GM19351 (cell line): ENCODE data around the gene ZBTB46.
"Not testable (repeated sequence)": the region's sequence is repeated elsewhere in the genome, so short reads cannot be mapped to it uniquely, and the experiment has no call there.

Source experiments
- ATAC-seq: cut with Tn5 transposase; IDR thresholded peaks from one replicate; pipeline ENCODE4 v1.9.1; 2021; ENCODE audit warnings: mild to moderate bottlenecking, moderate library complexity; ENCODE audit not compliant: unreplicated experiment

Gene ZBTB46

DNA sequence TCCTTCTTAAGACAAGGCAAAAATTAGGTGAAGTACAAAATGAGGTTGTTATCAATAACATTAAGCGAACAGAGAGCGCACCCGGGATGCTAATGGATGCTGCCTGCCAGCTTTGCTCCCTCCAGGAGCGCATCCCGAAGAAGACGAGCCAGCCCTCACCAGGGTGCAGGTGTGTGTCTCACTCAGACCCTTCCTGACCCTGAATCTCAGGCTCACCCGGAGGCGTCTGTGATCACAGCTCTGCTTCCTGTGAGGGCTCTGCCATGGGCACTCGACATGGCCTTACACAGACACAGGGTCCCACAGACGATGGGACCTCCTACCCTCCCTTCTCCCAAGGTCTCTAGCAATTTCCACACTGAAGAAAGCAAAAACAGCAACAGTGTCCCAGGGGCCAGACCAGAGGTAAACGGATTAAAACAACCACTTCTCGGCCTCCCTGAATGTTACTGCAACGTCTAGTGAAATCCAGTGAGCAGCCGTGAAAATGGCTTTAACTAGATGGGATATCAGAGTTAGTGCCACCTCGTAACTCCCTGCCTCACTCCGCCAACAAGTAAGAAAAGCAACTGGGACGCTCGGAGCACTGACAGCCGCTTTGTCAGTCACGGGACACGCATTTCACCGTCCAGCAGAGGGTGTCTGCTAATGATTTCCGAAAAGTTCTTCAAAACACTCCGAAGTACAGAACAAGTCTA lies 11.7 kb downstream of the ZBTB46 start:
- no peak for ATAC-seq

DNA sequence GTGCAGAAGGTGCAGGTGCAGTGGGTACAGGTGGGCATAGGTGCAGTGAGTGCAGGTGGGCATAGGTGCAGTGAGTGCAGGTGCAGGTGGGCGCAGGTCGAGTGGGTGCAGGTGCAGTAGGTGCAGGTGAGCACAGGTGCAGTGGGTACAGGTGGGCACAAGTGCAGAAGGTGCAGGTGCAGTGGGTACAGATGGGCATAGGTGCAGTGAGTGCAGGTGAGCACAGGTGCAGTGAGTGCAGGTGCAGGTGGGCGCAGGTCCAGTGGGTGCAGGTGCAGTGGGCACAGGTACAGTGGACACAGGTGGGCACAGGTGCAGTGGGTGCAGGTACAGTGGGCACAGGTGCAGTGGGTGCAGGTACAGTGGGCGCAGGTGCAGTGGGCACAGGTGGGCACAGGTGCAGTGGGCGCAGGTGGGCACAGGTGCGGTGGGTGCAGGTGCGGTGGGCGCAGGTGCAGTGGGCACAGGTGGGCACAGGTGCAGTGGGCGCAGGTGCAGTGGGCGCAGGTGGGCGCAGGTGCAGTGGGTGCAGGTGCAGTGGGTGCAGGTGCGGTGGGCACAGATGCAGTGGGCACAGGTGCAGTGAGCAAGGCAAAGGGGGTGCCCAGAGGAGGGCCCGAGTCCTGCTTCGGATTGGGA lies 15.3 kb downstream of the ZBTB46 start:
- no peak for ATAC-seq

GRCh38 chr20:63814891-63815614 lies 16.0 kb downstream of the ZBTB46 start:
- no peak for ATAC-seq

GRCh38 chr20:63811491-63811875 lies 19.6 kb downstream of the ZBTB46 start:
- no peak for ATAC-seq

- no peak for ATAC-seq
Observed at GRCh38 chr20:63810730-63811490, 20.2 kb downstream of the ZBTB46 start.

GRCh38 chr20:63809856-63810255 lies 21.2 kb downstream of the ZBTB46 start:
- no peak for ATAC-seq

DNA sequence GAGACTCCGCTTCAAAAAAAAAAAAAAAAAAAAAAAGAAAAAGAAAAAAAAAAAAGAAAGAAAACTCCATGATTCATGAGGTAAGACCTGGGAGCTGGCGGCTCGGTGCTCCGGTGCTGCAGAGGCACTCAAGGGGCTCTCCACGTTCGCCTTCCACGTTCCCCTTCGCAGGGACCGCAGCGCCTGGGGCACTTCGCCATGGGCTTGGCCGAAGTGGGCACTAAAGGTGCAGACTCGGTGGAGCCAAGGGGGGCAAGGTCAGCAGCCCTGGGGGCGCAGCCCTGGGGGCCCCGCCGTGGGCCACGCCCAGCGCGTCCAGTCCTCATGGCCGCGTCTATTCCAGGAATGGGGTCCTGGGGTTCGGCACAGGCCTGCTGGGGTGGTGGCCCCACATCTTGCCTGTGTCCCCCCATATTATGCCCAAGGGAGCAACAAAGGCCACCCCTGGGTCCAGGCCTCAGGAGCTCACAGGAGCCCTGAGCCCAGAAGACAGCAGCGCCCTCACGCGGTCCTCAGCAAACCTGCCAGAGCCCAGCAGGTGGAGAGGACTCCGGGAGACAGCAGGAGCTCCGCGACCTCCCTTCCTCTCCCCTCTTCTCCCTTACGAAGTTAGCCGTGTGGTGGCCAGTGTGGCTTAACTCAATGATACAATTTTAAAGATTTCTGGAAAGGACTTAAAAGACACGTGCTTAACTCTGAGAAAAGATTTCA lies 21.9 kb downstream of the ZBTB46 start:
- no peak for ATAC-seq

DNA sequence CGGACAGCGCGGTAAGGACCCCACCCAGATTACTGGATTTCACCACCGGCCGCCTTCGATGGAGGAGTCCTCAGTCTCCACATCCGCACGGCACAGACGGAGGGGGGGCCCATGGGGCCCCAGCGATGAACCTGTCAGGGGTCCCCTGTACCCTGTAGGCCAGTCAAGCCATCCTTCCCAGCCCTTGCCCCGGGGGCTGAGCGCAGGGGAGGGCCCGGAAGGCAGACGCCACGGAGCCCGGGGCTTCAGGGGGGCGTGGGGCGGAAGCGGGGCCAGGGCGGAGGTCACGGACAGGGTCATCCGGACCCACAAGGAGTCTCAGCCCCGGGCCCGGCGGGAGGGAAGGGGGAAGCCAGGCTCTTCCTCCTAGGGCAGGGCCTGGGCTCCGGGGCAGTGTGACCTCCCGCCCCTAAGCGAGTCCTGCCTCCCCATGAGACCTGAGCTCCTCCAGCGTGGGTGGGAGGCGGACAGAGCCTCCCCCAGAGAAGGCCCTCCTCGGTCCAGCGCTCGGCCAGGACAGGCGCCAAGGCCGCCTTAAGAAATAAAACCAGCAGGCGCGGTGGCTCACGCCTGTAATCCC lies 22.8 kb downstream of the ZBTB46 start:
- no peak for ATAC-seq

DNA sequence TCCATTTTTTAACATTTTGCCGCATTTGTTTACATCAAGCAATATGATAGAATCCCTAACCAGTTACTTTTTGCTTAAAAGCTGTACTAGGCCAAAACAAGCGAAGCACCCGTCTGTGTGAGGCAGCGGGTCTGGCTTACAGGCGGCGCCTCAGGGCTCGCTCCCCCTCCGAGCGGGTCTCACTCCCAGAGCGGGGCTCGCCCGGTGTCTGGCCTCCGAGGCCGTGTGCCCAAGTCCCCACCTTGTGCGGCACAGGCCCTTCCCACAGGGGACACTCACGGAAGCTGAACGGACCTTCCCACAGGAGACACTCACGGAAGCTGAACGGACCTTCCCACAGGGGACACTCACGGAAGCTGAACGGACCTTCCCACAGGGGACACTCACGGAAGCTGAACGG lies 23.4 kb downstream of the ZBTB46 start:
- no peak for ATAC-seq

DNA sequence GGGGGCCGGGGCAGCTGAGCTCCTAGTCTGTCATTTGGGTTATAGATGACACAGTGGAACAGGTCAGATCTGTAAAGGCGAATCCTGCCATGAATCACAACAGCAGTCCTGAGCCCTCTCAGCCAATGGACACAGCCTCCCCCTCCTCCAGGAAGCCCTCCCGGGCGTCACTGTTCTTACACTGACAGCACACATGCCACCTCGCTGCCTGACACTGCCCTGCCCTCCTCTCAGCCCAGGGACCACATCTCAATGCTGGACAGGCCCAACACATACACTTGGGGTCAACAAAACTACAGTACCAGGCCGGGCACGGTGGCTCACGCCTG lies 26.8 kb downstream of the ZBTB46 start:
- no peak for ATAC-seq

DNA sequence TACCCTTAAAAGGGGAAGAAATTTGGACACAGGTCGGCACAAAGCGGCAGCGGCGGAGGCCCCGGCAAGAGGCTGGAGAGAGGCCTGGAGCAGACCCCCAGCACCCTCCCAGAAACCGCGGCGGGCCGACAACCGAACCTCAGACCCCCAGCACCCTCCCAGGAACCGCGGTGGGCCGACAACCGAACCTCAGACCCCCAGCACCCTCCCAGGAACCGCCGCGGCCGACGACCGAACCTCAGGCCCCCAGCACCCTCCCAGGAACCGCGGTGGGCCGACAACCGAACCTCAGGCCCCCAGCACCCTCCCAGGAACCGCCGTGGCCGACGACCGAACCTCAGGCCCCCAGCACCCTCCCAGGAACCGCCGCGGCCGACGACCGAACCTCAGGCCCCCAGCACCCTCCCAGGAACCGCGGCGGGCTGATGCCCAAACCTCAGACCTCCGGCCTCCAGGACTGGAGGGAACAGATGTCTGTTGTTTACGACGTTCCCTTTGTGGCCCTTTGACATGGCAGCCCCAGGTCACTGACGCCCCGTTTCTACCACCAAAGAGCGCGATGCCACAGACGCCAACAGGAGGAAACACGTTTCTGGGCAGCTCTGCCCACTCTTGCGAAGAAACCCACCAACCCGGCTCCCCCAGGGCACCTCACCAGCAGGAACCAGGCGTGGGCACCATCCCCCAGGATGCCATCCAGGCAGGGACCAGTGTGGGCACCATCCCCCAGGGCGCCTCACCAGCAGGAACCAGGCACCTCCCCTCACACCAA lies 28.4 kb downstream of the ZBTB46 start:
- ATAC-seq = no peak

DNA sequence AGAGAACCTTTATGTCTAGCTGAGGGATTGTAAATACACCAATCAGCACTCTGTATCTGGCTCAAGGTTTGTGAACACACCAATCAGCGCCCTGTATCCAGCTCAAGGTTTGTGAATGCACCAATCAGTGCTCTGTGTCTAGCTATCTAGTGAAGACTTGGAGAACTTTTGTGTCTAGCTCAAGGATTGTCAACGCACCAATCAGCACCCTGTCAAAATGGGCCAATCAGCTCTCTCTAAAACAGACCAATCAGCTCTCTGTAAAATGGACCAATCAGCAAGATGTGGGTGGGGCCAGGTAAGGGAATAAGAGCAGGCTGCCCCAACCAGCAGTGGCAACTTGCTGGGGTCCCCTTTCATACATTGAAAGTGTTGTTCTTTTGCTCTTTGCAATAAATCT lies 29.9 kb downstream of the ZBTB46 start:
- not testable (repeated sequence) for ATAC-seq

DNA sequence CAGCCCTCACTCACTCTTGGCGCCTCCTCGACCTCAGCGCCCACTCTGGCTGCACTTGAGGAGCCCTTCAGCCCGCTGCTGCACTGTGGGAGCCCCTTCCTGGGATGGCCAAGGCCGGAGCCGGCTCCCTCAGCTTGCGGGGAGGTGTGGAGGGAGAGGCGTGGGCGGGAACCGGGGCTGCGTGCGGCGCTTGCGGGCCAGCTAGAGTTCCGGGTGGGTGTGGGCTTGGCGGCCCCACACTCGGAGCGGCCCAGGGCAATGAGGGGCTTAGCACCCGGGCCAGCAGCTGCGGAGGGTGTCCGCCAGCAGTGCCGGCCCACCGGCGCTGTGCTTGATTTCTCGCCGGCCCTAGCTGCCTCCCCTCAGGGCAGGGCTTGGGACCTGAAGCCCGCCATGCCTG lies 30.7 kb downstream of the ZBTB46 start:
- ATAC-seq = not testable (repeated sequence)

GRCh38 chr20:63799127-63799526 lies 31.9 kb downstream of the ZBTB46 start:
- ATAC-seq = not testable (repeated sequence)

DNA sequence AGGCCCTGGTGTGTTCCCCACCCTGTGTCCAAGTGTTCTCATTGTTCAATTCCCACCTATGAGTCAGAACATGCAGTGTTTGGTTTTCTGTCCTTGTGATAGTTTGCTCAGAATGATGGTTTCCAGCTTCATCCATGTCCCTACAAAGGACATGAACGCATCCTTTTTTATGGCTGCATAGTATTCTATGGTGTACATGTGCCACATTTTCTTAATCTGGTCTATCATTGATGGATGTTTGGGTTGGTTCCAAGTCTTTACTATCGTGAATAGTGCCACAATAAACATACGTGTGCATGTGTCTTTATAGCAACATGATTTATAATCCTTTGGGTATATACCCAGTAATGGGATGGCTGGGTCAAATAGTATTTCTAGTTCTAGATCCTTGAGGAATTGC lies 33.9 kb downstream of the ZBTB46 start:
- not testable (repeated sequence) for ATAC-seq

GRCh38 chr20:63795178-63795830 lies 35.8 kb downstream of the ZBTB46 start:
- no peak for ATAC-seq

- ATAC-seq = no peak
Observed at GRCh38 chr20:63794614-63795013, 36.5 kb downstream of the ZBTB46 start.

GRCh38 chr20:63792866-63793265 lies 38.2 kb downstream of the ZBTB46 start:
- no peak for ATAC-seq

DNA sequence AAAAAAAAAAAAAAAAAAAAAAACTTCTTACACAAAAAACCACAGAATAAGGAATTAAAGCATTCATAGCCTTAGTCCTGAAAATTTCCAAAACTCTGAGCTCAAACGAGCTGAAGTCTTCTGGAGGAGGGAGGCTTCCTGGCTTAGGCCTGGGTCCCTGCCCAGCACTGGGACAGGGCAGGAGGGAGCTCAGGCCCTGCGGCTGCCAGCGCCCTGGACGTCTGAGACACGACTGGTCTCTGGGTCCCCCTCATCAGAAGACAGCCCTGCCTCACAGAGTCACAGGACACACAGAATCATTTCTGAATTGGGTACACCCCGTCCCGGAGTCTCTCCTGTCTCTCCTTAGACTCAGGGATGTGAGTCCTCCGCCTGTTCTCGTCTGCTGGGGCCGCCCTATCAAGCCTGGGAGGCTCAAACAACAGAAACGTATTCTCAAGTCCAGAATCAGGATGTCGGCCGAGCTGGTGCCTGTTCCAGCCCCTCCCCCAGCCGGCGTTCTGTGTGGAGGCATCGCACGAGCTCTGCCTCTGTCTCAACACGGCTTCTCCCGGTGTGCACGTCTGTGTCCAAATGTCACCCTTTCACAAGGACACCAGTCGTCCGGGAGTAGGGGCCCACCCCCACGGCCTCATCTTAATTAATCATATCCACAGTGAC lies 39.4 kb downstream of the ZBTB46 start:
- no peak for ATAC-seq
